Measurements from ENCODE around the gene BHLHE41.

- no peak for TF ChIP-seq CTCF (IDR thresholded peaks at IDR 0.05; ENCODE audit: poor library complexity, severe bottlenecking)
- no peak for TF ChIP-seq POLR2AphosphoS5 (IDR thresholded peaks at IDR 0.05)
- no peak for TF ChIP-seq EZH2 (IDR thresholded peaks at IDR 0.05; ENCODE audit: borderline replicate concordance, insufficient read depth, low read length, poor library complexity, severe bottlenecking)
- no peak for TF ChIP-seq TAF1 (IDR thresholded peaks at IDR 0.05; ENCODE audit: low read depth)
Observed at GRCh38 chr12:26109343-26109881, 15.4 kb downstream of the BHLHE41 start.

Data from neural cell (in vitro differentiated cells).